ENCODE results near the gene PTPN11.

DNA sequence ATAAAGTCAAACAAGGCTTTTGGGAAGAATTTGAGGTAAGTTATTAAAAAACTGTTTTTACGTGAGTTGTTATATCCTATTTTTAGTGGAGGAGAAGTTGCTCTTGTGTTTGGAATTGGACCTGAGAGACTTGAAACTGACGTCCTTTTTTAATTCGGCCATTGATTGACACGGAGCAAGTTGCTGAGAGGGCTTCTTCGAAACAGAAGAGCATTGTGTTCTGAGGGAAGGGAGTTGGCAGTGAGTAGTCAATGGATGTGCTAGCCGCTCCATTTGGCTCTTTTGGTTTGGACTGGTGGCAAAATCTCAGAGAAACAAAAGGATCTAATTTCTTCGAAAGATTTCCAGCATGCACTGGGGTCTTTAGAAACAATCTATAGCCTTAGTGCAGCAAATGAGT lies 37.3 kb downstream of the PTPN11 start:
- TF ChIP-seq CTCF (IDR thresholded peaks at IDR 0.05), result no peak
- no peak for TF ChIP-seq POLR2A (IDR thresholded peaks at IDR 0.05)

Data from adrenal gland (tissue), 5 donors.